LNCAP (cell line): ENCODE measurements around the gene RCAN2.

Source experiments
- CTCF ChIP-seq: fragments of 450-650 bp; IDR thresholded peaks from 2 replicates; pipeline ENCODE4 v1.5.1; 2017; ENCODE audit warnings: mild to moderate bottlenecking

RCAN2 gene

GRCh38 chr6:46269447-46270229 lies 221.6 kb downstream of the RCAN2 start:
- TF ChIP-seq CTCF, result no peak

GRCh38 chr6:46267515-46267914 lies 223.7 kb downstream of the RCAN2 start:
- TF ChIP-seq CTCF, result no peak

GRCh38 chr6:46265373-46265772 lies 225.9 kb downstream of the RCAN2 start:
- TF ChIP-seq CTCF, result no peak

- no peak for TF ChIP-seq CTCF
Measured at GRCh38 chr6:46263707-46264086, 227.6 kb downstream of the RCAN2 start.

- TF ChIP-seq CTCF, result no peak
Measured at GRCh38 chr6:46262928-46263706, 228.1 kb downstream of the RCAN2 start.

- no peak for TF ChIP-seq CTCF
Measured at GRCh38 chr6:46258249-46258648, 233.0 kb downstream of the RCAN2 start.

GRCh38 chr6:46255528-46255927 lies 235.7 kb downstream of the RCAN2 start:
- no peak for TF ChIP-seq CTCF
